GM23248 (cell line): ENCODE data around the gene GRK3.

Experiments used
- EZH2 ChIP-seq: fragments of 200-600 bp; sonication (generic); IDR thresholded peaks from 2 replicates; pipeline ENCODE4 v1.6.1; 2018; ENCODE audit warnings: antibody characterized with exemption, mild to moderate bottlenecking; ENCODE audit not compliant: insufficient read depth, poor library complexity, severe bottlenecking
- EZH2phosphoT487 ChIP-seq: fragments of 200-600 bp; sonication (generic); IDR thresholded peaks from 2 replicates; pipeline ENCODE4 v1.6.1; 2018; ENCODE audit warnings: antibody characterized with exemption, moderate library complexity, mild to moderate bottlenecking, low read depth; ENCODE audit not compliant: insufficient read depth

DNA sequence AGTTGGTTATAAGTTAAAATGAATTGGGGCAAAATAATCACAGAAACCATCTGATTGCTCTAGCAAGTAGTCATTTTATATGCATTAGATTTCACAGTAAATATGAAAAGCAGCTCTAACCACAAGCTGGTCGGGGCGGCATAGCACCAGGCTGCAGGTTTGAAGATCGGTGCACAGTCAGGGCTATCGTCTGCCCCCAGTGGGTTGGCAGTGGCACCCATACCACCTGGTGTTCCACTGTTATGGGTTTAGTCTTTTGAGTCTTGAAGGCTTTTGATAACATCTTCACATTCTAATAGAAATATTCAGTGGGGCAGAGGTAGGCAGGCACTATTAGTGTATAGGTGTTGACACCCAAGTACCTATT lies 62.1 kb downstream of the GRK3 start:
- TF ChIP-seq EZH2: no peak
- no peak for TF ChIP-seq EZH2phosphoT487
